Activated CD8-positive, alpha-beta memory T cell treated with anti-CD3 and anti-CD28 coated beads, Interleukin-2, amount 10 ng/mL, durations not matched to agents 7 days and 5 days (primary cell): ENCODE results near the gene ZDHHC23. TPM values are rescaled to one million over a fixed set of nuclear protein-coding genes. Genes with fewer than 3 reads are reported as not detected.

Experiments used
- ATAC-seq: fragments of 150-1000 bp; cut with Tn5 transposase; one replicate; pipeline ENCODE4 v1.10.0; 2021; ENCODE audit warnings: moderate library complexity
- CTCF ChIA-PET: fragments of 350-600 bp; sonication (Branson Sonifier 250); formaldehyde crosslinking; loops from one replicate; lab custom pipeline; 2021; ENCODE audit warnings: antibody characterized with exemption; lab: Charles Lee
- DNase-seq: peaks from one replicate; pipeline ENCODE4 v3.0.0-alpha.2; 2020
- H3K27ac Mint-ChIP-seq: one replicate; pipeline ENCODE4 v1.8.0; 2021; ENCODE audit warnings: mild to moderate bottlenecking, mixed read lengths
- H3K27me3 Mint-ChIP-seq: one replicate; pipeline ENCODE4 v1.8.0; 2021; ENCODE audit warnings: mixed read lengths
- H3K36me3 Mint-ChIP-seq: one replicate; pipeline ENCODE4 v1.8.0; 2021; ENCODE audit warnings: mild to moderate bottlenecking, mixed read lengths
- H3K4me1 Mint-ChIP-seq: one replicate; pipeline ENCODE4 v1.8.0; 2021; ENCODE audit warnings: mixed read lengths
- H3K4me3 Mint-ChIP-seq: one replicate; pipeline ENCODE4 v1.8.0; 2021; ENCODE audit warnings: mild to moderate bottlenecking, moderate library complexity, mixed read lengths
- H3K9me3 Mint-ChIP-seq: one replicate; pipeline ENCODE4 v1.8.0; 2022; ENCODE audit warnings: low read depth, mixed read lengths
- total RNA-seq, 2 experiments: library from RNA; stranded (reverse); gene quantifications; one replicate each; pipeline ENCODE4 v1.2.3, GENCODE V29; 2021

The ZDHHC23 gene, protein sequence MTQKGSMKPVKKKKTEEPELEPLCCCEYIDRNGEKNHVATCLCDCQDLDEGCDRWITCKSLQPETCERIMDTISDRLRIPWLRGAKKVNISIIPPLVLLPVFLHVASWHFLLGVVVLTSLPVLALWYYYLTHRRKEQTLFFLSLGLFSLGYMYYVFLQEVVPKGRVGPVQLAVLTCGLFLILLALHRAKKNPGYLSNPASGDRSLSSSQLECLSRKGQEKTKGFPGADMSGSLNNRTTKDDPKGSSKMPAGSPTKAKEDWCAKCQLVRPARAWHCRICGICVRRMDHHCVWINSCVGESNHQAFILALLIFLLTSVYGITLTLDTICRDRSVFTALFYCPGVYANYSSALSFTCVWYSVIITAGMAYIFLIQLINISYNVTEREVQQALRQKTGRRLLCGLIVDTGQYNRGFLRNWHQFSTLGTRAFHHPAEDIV
- total RNA-seq = 1 to 10 TPM; 3.0 to 3.9 TPM

DNA sequence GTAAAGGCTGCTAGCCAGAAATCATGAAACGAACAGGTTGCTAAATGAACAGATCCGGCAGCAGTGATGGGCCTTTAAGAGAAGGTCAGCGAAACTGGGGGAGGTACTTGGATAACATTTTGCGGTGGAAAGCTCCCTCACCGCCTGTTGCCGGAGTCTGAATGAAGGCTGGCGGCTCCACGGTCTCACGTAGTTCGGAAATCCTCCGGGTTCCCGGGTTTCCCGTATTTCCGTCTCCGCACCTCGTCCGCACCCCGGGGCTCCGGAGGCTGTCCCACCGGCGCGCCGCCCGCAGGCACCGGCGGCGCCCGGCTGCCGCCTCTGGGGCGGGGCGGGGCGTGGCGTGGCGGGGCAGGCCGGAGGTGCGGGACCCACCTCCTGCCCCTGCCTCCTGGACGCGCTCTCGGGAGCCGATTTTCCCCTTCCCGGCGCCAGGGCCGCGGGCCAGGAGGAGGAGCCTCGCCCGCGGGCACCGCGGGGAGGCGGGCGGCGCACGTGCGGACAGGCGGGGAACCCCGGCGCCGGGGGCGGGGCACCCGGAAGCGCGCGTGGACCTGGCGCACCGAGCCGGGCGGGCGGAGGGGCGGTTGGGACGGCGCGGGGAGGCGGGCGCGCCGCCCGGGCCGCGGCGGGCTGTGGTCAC is at the start of gene ZDHHC23:
Gene ZDHHC23, plus strand, starts transcription at position 642 of the 643 bp plus-strand sequence. CDS start 790 bp downstream, outside the sequence.
- H3K27me3 Mint-ChIP-seq = peaks cover 40% of the 10 kb centered on the region
- DNase-seq (peak; percentile 59), ATAC-seq (peak; percentile 86)
- no peaks in the 10 kb centered on the region for H3K9me3 Mint-ChIP-seq
- H3K4me1 Mint-ChIP-seq = peaks cover 11% of the 10 kb centered on the region
- H3K27ac Mint-ChIP-seq = no peak within 1 kb of the TSS
- CTCF ChIA-PET = interaction anchor here (0.6 to 0.7 kb wide), 2 partner anchors 9 to 1026 kb away, joined by 3 read pairs; no protein-coding TSS in a partner anchor
- H3K4me3 Mint-ChIP-seq = peak within 1 kb of the TSS; percentile 74
- H3K36me3 Mint-ChIP-seq = no peaks in the 10 kb centered on the region

DNA sequence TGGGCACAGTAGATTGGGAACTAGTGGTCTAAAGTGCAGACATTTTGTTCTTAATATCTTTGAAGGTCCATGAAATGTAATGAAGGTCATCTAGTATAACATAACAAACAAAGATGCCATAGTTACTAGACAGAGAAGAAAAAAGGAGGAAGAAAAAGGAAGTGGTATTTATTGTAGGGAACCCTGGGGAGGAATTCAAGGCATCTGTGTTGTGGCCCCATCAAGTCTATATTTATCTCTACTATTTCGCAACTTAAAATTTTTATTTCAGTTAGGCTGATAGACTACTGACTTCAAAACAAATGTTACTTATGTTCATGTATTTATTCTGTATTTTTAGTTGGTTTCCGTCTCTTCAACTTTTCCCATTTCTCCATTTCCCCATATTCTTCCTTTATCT is 48.9 kb upstream of the ZDHHC23 start:
- Mint-ChIP-seq H3K27me3 (no peaks in the 10 kb centered on the region), H3K36me3 (no peaks in the 10 kb centered on the region), H3K27ac (no peak overlapping the region), H3K4me3 (no peak overlapping the region), H3K4me1 (peaks cover 8% of the 10 kb centered on the region), H3K9me3 (no peaks in the 10 kb centered on the region)
- ATAC-seq = no peak
- CTCF ChIA-PET = no interaction called here
- no peak for DNase-seq

DNA sequence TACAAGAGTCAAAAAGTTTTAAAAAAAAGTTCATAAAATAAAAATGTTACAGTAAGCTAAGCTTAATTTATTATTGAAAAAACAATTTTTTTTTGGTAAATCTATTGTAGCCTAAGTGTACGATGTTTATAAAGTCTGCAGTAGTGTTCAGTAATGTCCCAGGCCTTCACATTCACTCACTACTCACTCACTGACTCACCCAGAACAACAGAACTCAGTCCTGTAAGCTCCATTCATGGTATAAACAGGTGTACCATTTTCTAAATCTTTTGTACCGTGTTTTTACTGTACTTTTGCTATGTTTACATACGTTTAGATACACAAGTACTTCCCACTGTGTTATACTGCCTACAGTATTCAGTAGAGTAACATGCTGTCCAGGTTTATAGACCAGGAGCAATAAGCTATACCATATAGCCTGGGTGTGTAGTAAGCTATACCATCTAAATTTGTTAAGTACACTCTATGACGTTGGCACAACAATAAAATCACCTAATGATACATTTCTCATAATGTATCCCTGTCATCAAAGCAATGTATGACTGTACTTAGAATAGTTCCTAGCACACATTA is 41.2 kb upstream of the ZDHHC23 start:
- CTCF ChIA-PET = interaction anchor here (1.0 to 1.4 kb wide), 3 partner anchors 10 to 62 kb away, joined by 3 read pairs; no protein-coding TSS in a partner anchor
- Mint-ChIP-seq H3K27me3 (no peaks in the 10 kb centered on the region), H3K4me3 (no peak overlapping the region), H3K36me3 (no peaks in the 10 kb centered on the region), H3K9me3 (no peaks in the 10 kb centered on the region), H3K27ac (no peak overlapping the region), H3K4me1 (no peaks in the 10 kb centered on the region)
- DNase-seq (no peak), ATAC-seq (no peak)

DNA sequence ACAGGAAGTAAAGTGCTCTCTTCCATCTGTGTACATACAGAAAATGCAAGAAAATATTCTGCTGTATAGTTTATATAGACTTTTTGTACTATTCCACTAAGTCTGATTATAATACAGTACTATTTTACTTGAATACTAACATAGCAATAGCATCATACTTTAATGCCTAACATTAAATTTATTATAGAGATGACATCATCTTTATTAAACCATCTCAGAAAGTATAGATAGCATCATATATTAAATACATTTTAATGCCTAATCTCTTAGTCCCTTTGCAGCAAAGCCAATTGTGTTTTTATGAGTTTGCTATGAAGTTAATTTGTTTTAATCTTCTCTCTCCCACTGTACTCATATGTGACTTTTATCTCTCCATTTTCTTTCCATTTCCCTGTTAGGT is 39.7 kb upstream of the ZDHHC23 start:
- Mint-ChIP-seq H3K36me3 (no peaks in the 10 kb centered on the region), H3K4me3 (no peak overlapping the region), H3K27me3 (no peaks in the 10 kb centered on the region), H3K9me3 (no peaks in the 10 kb centered on the region), H3K4me1 (peaks cover 8% of the 10 kb centered on the region), H3K27ac (no peak overlapping the region)
- DNase-seq = no peak
- CTCF ChIA-PET = interaction anchor here (0.9 to 1.3 kb wide), 3 partner anchors 14 to 70 kb away, joined by 3 to 4 read pairs (median 4); partner anchors contain the start of gene GRAMD1C
- no peak for ATAC-seq

DNA sequence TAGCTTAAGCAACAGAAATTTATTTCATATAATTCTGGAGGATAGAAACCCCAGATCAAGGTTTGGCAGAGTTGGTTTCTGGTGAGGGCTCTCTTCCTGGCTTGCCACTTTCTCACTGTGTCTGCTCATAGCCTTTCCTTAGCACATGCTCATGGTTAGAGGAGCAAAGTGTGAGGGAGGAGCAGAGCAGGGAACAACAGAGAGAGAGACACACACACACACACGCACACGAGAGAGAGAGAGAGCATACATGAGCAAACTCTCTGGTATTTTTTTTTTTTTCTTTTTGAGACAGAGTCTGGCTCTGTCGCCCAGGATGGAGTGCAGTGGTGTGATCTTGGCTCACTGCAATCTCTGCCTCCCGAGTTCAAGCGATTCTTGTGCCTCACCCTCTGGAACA is 36.8 kb upstream of the ZDHHC23 start:
- H3K9me3 Mint-ChIP-seq = no peaks in the 10 kb centered on the region
- peaks cover 8% of the 10 kb centered on the region for H3K4me1 Mint-ChIP-seq
- H3K36me3 Mint-ChIP-seq = no peaks in the 10 kb centered on the region
- CTCF ChIA-PET = interaction anchor here (1.1 to 2.7 kb wide), 5 partner anchors 66 to 176 kb away, joined by 3 to 7 read pairs (median 5); no protein-coding TSS in a partner anchor
- ATAC-seq (no peak), DNase-seq (no peak)
- no peak overlapping the region for H3K27ac Mint-ChIP-seq
- H3K27me3 Mint-ChIP-seq = peaks cover 3% of the 10 kb centered on the region
- H3K4me3 Mint-ChIP-seq = no peak overlapping the region

DNA sequence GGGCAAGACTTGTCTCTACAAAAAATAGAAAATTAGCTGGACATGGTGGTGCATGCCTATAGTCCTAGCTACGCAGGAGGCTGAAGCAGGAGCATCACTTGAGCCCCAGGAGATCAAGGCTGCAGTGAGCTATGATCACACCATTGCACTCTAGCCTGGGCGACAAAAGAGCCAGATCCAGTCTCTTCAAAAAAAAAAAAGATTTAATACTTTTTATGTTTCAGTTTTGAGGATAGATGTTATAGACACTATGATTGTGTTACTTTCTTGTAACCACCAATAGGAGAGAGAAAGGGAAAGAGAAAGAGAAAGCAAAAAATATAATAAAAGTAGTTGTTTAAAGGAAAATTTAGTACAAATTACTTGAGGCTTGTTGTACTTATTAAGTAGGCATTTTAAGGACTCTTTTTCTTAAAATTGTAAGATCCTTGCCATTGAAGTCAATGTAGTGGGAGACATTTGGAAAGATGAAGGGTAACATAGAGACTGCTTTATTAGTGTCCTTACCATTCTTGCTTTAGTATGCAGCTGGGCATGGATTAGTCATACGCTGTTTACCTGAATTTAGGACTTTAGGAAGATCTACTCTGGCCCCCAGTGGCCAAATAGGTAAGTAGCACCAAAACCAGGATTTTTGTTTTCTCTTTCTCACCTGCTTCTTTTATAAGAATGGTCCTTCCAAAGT is 35.1 kb upstream of the ZDHHC23 start:
- Mint-ChIP-seq H3K9me3 (no peaks in the 10 kb centered on the region), H3K4me1 (peaks cover 8% of the 10 kb centered on the region), H3K36me3 (no peaks in the 10 kb centered on the region), H3K27me3 (peaks cover 3% of the 10 kb centered on the region), H3K27ac (peak overlapping the region; percentile 52), H3K4me3 (peak overlapping the region; percentile 54)
- ATAC-seq = peak; percentile 96
- CTCF ChIA-PET = interaction anchor here (0.8 to 4.1 kb wide), 11 partner anchors 11 to 398 kb away, joined by 3 to 28 read pairs (median 4); partner anchors contain the start of genes GRAMD1C and SPICE1
- DNase-seq = peak; percentile 53

DNA sequence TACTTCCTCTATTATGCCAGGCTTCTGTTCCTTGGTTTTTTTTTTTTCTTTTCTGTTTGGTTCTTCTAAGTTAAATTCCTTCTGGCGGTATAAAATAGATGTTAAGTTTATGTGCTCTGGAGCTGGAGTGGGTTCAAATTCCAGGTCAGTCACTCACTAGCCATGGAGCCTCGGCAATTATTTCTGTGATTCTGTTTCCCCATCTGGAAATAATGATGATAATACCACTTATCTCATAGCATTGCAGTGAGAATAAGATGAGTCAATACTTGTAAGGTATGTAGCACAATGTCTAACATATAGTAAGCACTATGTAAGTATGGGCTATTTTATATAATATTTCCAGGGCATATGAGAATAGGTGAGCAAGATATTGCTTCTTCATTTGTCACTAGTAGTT is 33.2 kb upstream of the ZDHHC23 start:
- DNase-seq = no peak
- no peaks in the 10 kb centered on the region for H3K36me3 Mint-ChIP-seq
- no peaks in the 10 kb centered on the region for H3K9me3 Mint-ChIP-seq
- no peak overlapping the region for H3K4me3 Mint-ChIP-seq
- no peak for ATAC-seq
- CTCF ChIA-PET = interaction anchor here (1.4 to 4.1 kb wide), 4 partner anchors 70 to 421 kb away, joined by 3 to 28 read pairs (median 4); partner anchors contain the start of gene GRAMD1C
- peaks cover 8% of the 10 kb centered on the region for H3K4me1 Mint-ChIP-seq
- H3K27me3 Mint-ChIP-seq = peaks cover 7% of the 10 kb centered on the region
- H3K27ac Mint-ChIP-seq = no peak overlapping the region

DNA sequence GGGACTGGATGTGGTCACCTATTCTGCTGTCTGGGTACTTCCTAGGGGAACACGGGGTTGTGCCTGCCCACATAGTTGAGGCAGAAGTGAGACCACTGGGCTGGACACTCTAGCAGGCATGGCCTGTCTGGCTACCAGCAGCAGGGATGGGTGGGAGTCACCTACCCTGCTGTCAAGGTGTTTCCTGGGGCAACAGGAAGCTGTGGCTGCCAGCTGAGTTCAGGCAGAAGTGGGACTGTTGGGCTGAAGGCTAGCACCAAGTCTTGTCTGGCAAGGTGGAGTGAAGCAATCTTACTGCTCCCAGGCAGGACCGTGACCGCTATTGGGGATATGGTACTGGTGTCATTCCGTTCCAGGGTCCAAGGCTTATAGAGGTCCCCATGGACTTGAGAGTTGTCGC is 20.3 kb upstream of the ZDHHC23 start:
- ATAC-seq (no peak), DNase-seq (no peak)
- Mint-ChIP-seq H3K27ac (no peak overlapping the region), H3K4me3 (no peak overlapping the region), H3K36me3 (peaks cover 12% of the 10 kb centered on the region), H3K4me1 (peaks cover 2% of the 10 kb centered on the region), H3K27me3 (peaks cover 2% of the 10 kb centered on the region), H3K9me3 (peaks cover 12% of the 10 kb centered on the region)
- CTCF ChIA-PET = no interaction called here

DNA sequence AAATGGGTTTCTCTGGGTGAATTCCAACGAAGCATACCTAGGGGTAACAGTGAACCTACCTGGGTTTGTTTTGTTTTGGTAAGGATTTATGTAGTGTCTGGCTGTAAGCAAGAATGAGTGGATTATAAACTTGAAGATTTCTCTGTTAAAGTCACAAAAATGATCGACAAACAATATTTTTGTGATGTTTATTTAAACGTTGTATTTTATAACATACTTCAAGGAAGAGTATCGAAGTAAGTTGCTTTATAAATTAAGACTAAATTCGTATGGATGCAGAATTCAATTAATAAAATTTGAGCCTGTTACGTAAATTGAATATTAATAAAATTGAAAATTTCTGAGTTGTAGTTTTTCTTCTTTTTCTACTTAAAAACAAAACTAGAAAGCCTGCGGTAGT is 982 bp upstream of the ZDHHC23 start:
- CTCF ChIA-PET = interaction anchor here (0.6 to 0.7 kb wide), 2 partner anchors 9 to 1027 kb away, joined by 3 read pairs; no protein-coding TSS in a partner anchor
- no peak for DNase-seq
- Mint-ChIP-seq H3K4me3 (peak overlapping the region; percentile 74), H3K27me3 (peaks cover 43% of the 10 kb centered on the region), H3K27ac (no peak overlapping the region), H3K36me3 (no peaks in the 10 kb centered on the region), H3K9me3 (no peaks in the 10 kb centered on the region), H3K4me1 (peaks cover 11% of the 10 kb centered on the region)
- no peak for ATAC-seq

DNA sequence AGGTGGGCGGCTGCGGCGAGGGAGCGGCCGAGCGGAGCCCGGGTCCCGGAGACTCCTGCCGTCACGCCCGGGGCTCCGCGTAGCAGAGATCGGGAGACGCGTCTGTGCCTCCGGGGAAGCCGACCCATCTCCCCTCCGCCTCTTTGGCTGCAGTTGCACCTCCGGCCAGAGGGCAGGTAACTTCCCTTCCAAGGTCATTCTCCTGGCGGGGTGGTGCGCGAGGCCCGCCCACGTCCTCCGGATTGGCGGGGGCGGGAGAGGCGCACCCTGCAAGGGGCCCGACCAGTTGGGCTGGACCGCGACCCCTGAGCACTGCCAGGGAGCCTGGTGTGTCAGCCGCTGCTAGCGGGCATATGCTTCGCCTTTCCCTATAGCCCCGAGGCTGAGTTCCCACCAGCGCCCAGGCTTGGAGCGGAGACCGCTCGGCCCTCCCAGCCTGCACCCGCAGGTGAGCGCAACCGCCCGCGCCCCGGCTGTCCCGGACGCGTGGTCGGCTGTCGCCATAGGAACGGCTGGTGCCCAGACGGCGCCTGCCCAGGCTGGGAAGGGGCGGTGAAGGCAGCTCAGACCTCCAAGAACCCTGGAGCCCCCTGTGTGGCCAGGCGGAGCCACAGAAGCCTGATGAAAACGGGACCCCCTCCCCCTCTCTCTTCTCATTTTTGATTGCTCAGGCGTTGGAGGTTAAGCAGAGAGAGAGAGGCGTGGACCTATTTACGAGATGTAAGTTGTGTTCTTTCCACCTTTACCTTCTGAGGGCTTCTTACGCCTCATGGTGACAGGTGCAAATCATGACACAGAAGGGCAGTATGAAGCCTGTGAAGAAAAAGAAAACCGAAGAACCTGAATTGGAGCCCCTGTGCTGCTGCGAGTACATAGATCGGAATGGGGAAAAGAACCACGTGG is 453 bp downstream of the ZDHHC23 start:
- H3K36me3 Mint-ChIP-seq = no peaks in the 10 kb centered on the region
- DNase-seq (peak; percentile 45), ATAC-seq (peak; percentile 49)
- H3K4me1 Mint-ChIP-seq = peaks cover 12% of the 10 kb centered on the region
- peak overlapping the region; percentile 60 for H3K4me3 Mint-ChIP-seq
- CTCF ChIA-PET = no interaction called here
- H3K9me3 Mint-ChIP-seq = no peaks in the 10 kb centered on the region
- no peak overlapping the region for H3K27ac Mint-ChIP-seq
- peaks cover 38% of the 10 kb centered on the region for H3K27me3 Mint-ChIP-seq

DNA sequence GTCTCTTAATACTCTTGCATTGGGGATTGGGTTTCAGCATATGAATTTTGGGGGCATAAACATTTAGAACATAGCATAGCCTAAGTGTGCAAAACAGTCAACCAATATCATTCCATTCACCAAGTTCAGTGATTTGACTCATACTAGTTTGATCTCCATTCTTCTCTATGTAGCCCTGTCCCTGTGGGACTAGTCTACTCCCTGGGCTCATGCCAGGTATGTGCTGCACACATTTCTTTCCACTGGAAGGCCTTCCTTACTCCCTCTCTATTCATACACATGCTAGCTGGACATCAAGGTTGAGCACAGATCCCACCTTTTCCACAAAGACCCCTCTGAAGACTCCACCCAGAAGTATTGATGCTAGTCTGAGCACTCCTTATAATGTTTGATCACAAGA is 5.1 kb downstream of the ZDHHC23 start:
- H3K4me3 Mint-ChIP-seq = no peak overlapping the region
- DNase-seq (no peak), ATAC-seq (no peak)
- no peaks in the 10 kb centered on the region for H3K9me3 Mint-ChIP-seq
- peaks cover 15% of the 10 kb centered on the region for H3K4me1 Mint-ChIP-seq
- CTCF ChIA-PET = no interaction called here
- H3K27me3 Mint-ChIP-seq = peaks cover 14% of the 10 kb centered on the region
- no peaks in the 10 kb centered on the region for H3K36me3 Mint-ChIP-seq
- H3K27ac Mint-ChIP-seq = no peak overlapping the region

DNA sequence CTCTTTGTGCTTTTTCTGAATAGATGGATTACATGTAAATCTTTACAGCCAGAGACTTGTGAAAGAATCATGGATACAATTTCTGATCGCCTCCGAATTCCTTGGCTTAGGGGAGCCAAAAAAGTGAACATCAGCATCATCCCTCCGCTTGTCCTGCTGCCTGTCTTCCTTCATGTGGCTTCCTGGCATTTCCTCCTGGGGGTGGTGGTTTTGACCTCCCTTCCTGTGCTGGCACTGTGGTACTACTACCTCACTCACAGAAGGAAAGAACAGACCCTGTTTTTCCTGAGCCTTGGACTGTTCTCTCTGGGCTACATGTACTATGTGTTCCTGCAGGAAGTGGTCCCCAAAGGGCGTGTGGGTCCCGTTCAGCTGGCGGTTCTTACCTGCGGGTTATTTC is 5.9 kb downstream of the ZDHHC23 start:
- no peak for DNase-seq
- CTCF ChIA-PET = no interaction called here
- Mint-ChIP-seq H3K36me3 (no peaks in the 10 kb centered on the region), H3K4me3 (no peak overlapping the region), H3K27ac (no peak overlapping the region), H3K27me3 (peaks cover 10% of the 10 kb centered on the region), H3K9me3 (no peaks in the 10 kb centered on the region), H3K4me1 (peaks cover 13% of the 10 kb centered on the region)
- no peak for ATAC-seq
